ENCODE measurements around the gene TIMM17B. TPM values are rescaled to one million over a fixed set of nuclear protein-coding genes. Genes with fewer than 3 reads are reported as not detected.
A peak's percentile ranks its signal among the peaks of the same experiment; 100 is the strongest.

TIMM17B gene
- total RNA-seq, 1 donor from 2014 or later, result 58.2 TPM

GRCh38 chrX:48892896-48893295 is 4.7 kb downstream of the TIMM17B start:
- no peak overlapping the region for H3K4me3 Mint-ChIP-seq (ENCODE audit: unreplicated experiment)
- no peak for FAIRE-seq

GRCh38 chrX:48891402-48892288 is 5.9 kb downstream of the TIMM17B start:
- FAIRE-seq (no peak), DNase-seq (ENCODE audit: low read depth) (peak; percentile 62)
- Mint-ChIP-seq H3K27me3 (ENCODE audit: low read depth, unreplicated experiment) (no peaks in the 10 kb centered on the region), H3K4me3 (ENCODE audit: unreplicated experiment) (peak overlapping the region; percentile 73), H3K9me3 (ENCODE audit: unreplicated experiment) (no peaks in the 10 kb centered on the region), H3K36me3 (ENCODE audit: low read depth, unreplicated experiment) (peaks cover 3% of the 10 kb centered on the region), H3K4me1 (ENCODE audit: low read depth, unreplicated experiment) (peaks cover 6% of the 10 kb centered on the region), H3K27ac (ENCODE audit: unreplicated experiment) (no peak overlapping the region)
- Histone ChIP-seq H3K4me2 (ENCODE audit: low read length) (peak overlapping the region; percentile 86), H4K20me1 (ENCODE audit: insufficient read depth, low read length) (peaks cover 2% of the 10 kb centered on the region), H3K9ac (ENCODE audit: low read length) (peak overlapping the region; percentile 46), H3K4me3 (ENCODE audit: insufficient read depth, low read depth, low read length) (peak overlapping the region; percentile 48), H2AFZ (ENCODE audit: low read depth, low read length) (peak overlapping the region; percentile 26), H3K4me1 (ENCODE audit: insufficient read depth, low read length) (peaks cover 7% of the 10 kb centered on the region), H3K27ac (ENCODE audit: low read depth, low read length) (no peak overlapping the region), H3K36me3 (ENCODE audit: insufficient read depth, low read length) (no peaks in the 10 kb centered on the region), H3K79me2 (ENCODE audit: insufficient read depth, low read length) (peaks cover 11% of the 10 kb centered on the region), H3K9me3 (ENCODE audit: insufficient read depth, low read depth, low read length) (no peaks in the 10 kb centered on the region), H3K27me3 (ENCODE audit: insufficient read depth, low read length) (no peaks in the 10 kb centered on the region)
- TF ChIP-seq, protein P1, sequence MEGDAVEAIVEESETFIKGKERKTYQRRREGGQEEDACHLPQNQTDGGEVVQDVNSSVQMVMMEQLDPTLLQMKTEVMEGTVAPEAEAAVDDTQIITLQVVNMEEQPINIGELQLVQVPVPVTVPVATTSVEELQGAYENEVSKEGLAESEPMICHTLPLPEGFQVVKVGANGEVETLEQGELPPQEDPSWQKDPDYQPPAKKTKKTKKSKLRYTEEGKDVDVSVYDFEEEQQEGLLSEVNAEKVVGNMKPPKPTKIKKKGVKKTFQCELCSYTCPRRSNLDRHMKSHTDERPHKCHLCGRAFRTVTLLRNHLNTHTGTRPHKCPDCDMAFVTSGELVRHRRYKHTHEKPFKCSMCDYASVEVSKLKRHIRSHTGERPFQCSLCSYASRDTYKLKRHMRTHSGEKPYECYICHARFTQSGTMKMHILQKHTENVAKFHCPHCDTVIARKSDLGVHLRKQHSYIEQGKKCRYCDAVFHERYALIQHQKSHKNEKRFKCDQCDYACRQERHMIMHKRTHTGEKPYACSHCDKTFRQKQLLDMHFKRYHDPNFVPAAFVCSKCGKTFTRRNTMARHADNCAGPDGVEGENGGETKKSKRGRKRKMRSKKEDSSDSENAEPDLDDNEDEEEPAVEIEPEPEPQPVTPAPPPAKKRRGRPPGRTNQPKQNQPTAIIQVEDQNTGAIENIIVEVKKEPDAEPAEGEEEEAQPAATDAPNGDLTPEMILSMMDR (IDR thresholded peaks at IDR 0.05; ENCODE audit: insufficient read depth, low read depth, low read length), result no peak
- no peak for TF ChIP-seq EZH2 (IDR thresholded peaks at IDR 0.05; ENCODE audit: insufficient read depth, low read length)

More at GRCh38 chrX:48892896-48893295, 4.7 kb downstream of the TIMM17B start:
- Histone ChIP-seq H3K4me3 (ENCODE audit: insufficient read depth, low read depth, low read length) (no peak overlapping the region), H2AFZ (ENCODE audit: low read depth, low read length) (no peak overlapping the region), H3K79me2 (ENCODE audit: insufficient read depth, low read length) (peaks cover 15% of the 10 kb centered on the region), H3K27ac (ENCODE audit: low read depth, low read length) (no peak overlapping the region), H3K4me2 (ENCODE audit: low read length) (no peak overlapping the region), H3K9me3 (ENCODE audit: insufficient read depth, low read depth, low read length) (no peaks in the 10 kb centered on the region), H3K4me1 (ENCODE audit: insufficient read depth, low read length) (peaks cover 7% of the 10 kb centered on the region), H3K27me3 (ENCODE audit: insufficient read depth, low read length) (no peaks in the 10 kb centered on the region), H4K20me1 (ENCODE audit: insufficient read depth, low read length) (peaks cover 4% of the 10 kb centered on the region), H3K9ac (ENCODE audit: low read length) (no peak overlapping the region), H3K36me3 (ENCODE audit: insufficient read depth, low read length) (no peaks in the 10 kb centered on the region)
- TF ChIP-seq EZH2 (IDR thresholded peaks at IDR 0.05; ENCODE audit: insufficient read depth, low read length), result no peak
- TF ChIP-seq, protein P1 (IDR thresholded peaks at IDR 0.05; ENCODE audit: insufficient read depth, low read depth, low read length), result no peak
- Mint-ChIP-seq H3K4me1 (ENCODE audit: low read depth, unreplicated experiment) (peaks cover 6% of the 10 kb centered on the region), H3K27ac (ENCODE audit: unreplicated experiment) (no peak overlapping the region), H3K9me3 (ENCODE audit: unreplicated experiment) (no peaks in the 10 kb centered on the region), H3K36me3 (ENCODE audit: low read depth, unreplicated experiment) (peaks cover 3% of the 10 kb centered on the region), H3K27me3 (ENCODE audit: low read depth, unreplicated experiment) (no peaks in the 10 kb centered on the region)
- DNase-seq (ENCODE audit: low read depth), result no peak
